Loucy (cell line): ENCODE data around the gene IFI6.

Experiments
- H2AFZ ChIP-seq: fragments of 200-600 bp; sonication (generic); 2 replicates; pipeline ENCODE4 v1.6.0; 2016; ENCODE audit warnings: antibody characterized with exemption, mild to moderate bottlenecking, low read length, moderate library complexity
- H3F3A ChIP-seq: fragments of 200-600 bp; 2 replicates; pipeline ENCODE4 v1.6.0; 2016; ENCODE audit warnings: antibody characterized with exemption, low read depth, mild to moderate bottlenecking
- H3K27me3 ChIP-seq: fragments of 200-600 bp; sonication (generic); 2 replicates; pipeline ENCODE4 v1.6.1; 2014; ENCODE audit warnings: low read length, mild to moderate bottlenecking; ENCODE audit not compliant: insufficient read depth, poor library complexity, severe bottlenecking
- H3K36me3 ChIP-seq: fragments of 200-600 bp; sonication (generic); 2 replicates; pipeline ENCODE4 v1.6.1; 2016; ENCODE audit warnings: low read length; ENCODE audit not compliant: insufficient read depth
- H3K4me1 ChIP-seq: fragments of 200-600 bp; sonication (generic); 2 replicates; pipeline ENCODE4 v1.5.1; 2014; ENCODE audit warnings: low read length, mild to moderate bottlenecking; ENCODE audit not compliant: insufficient read depth, poor library complexity, severe bottlenecking
- H3K4me2 ChIP-seq: fragments of 200-600 bp; sonication (generic); 2 replicates; pipeline ENCODE4 v1.6.0; 2014; ENCODE audit warnings: antibody characterized with exemption, low read length, low read depth, mild to moderate bottlenecking; ENCODE audit not compliant: poor library complexity, severe bottlenecking
- H3K4me3 ChIP-seq: fragments of 200-600 bp; sonication (generic); 2 replicates; pipeline ENCODE4 v1.5.1; 2014; ENCODE audit warnings: low read length, mild to moderate bottlenecking, mixed read lengths; ENCODE audit not compliant: poor library complexity, severe bottlenecking
- H3K79me2 ChIP-seq: fragments of 200-600 bp; sonication (generic); 2 replicates; pipeline ENCODE4 v1.6.1; 2014; ENCODE audit warnings: low read length; ENCODE audit not compliant: insufficient read depth
- H3K9ac ChIP-seq: fragments of 200-600 bp; sonication (generic); 2 replicates; pipeline ENCODE4 v1.6.0; 2014; ENCODE audit warnings: mild to moderate bottlenecking, low read depth, low read length, moderate library complexity; ENCODE audit not compliant: poor library complexity, severe bottlenecking
- H3K9me2 ChIP-seq: fragments of 200-600 bp; sonication (generic); replicated peaks from 2 replicates; pipeline ENCODE4 v1.6.1; 2016; ENCODE audit warnings: low read depth, low read length, mixed read lengths
- H3K9me3 ChIP-seq: fragments of 200-600 bp; sonication (generic); 2 replicates; pipeline ENCODE4 v1.6.1; 2014; ENCODE audit warnings: mild to moderate bottlenecking, antibody characterized with exemption, low read length, low read depth; ENCODE audit not compliant: insufficient read depth
- H4K20me1 ChIP-seq: fragments of 200-600 bp; sonication (generic); 2 replicates; pipeline ENCODE4 v1.6.0; 2014; ENCODE audit warnings: antibody characterized with exemption, low read length, mild to moderate bottlenecking; ENCODE audit not compliant: insufficient read depth, poor library complexity, severe bottlenecking
- CTCF ChIP-seq: fragments of 200-600 bp; sonication (generic); conservative IDR thresholded peaks from 2 replicates; pipeline ENCODE4 v1.5.1; 2014; ENCODE audit warnings: mild to moderate bottlenecking, antibody characterized with exemption, low read length
- EZH2phosphoT487 ChIP-seq: fragments of 200-600 bp; IDR thresholded peaks from 2 replicates; pipeline ENCODE4 v1.6.1; 2018; ENCODE audit warnings: antibody characterized with exemption, mild to moderate bottlenecking, moderate library complexity, borderline replicate concordance

IFI6 gene

GRCh38 chr1:27671964-27672749 lies at the start of gene IFI6:
Gene IFI6 (minus strand): TSS chr1:27672192. CDS start chr1:27669314, 2,878 bp downstream.
- peak within 1 kb of the TSS; percentile 75 for H2AFZ ChIP-seq
- peak within 1 kb of the TSS; percentile 74 for H3K4me3 ChIP-seq
- peaks cover 28% of the 10 kb centered on the region for H3K4me1 ChIP-seq
- H3K79me2 ChIP-seq, result peaks cover 4% of the 10 kb centered on the region; the same call in 1 of the 2 replicates
- peak within 1 kb of the TSS; percentile 72 for H3K9ac ChIP-seq
- H3K4me2 ChIP-seq, result peak within 1 kb of the TSS; percentile 95
- H3F3A ChIP-seq, result peaks cover 12% of the 10 kb centered on the region; the same call in 1 of the 2 replicates
- no peaks in the 10 kb centered on the region for H3K36me3 ChIP-seq
- no peaks in the 10 kb centered on the region for H4K20me1 ChIP-seq
- H3K27me3 ChIP-seq, result no peaks in the 10 kb centered on the region
- H3K9me3 ChIP-seq, result no peaks in the 10 kb centered on the region
- H3K9me2 ChIP-seq, result no peaks in the 10 kb centered on the region
- TF ChIP-seq EZH2phosphoT487, result no peak
- peak; percentile 61 for TF ChIP-seq CTCF

DNA sequence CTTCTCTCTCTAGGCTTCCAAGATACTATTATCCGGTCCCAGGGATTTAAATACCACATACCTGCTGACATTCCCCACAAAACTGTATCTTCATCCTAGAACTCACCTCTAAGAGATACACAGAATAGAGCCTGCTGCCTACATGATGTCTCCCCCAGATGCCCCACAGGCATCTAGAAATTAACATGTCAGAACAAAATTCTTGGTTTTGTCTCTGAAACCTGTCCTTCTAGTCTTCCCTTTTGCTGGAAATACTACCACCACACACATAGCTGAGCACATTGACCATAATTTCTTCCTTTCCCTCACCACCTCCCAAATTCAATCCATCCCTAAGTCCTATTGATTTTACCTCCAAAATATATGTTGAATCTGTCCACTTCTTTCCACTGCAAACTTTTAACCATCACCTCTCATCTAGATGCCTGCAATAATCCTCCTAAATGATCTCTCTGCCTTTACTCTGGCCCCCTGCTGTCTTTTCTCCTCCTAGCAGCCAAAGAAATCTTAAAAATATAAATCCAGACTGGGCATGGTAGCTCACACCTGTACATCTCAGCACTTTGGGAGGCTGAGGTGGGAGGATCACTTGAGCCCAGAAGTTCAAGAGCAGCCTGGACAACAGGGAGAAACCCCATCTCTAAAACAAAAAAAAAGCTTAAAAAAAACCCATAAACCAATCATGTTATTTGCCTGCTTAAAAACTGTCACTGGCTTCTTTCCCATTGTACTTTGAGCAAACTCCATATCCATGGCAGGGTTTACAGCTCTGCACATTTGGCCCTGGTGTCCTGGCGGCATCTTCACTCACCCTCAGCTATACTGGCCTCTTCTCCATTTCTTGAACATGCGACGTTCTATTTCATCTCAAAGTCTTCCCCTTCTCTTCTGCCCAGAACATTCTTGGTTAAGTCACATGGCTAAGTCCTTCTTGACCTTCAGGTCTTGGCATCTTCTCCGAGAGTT lies 47.6 kb upstream of the IFI6 start:
- Histone ChIP-seq H4K20me1 (no peaks in the 10 kb centered on the region), H3K4me1 (no peaks in the 10 kb centered on the region), H3K9ac (no peak overlapping the region), H3K9me2 (no peaks in the 10 kb centered on the region), H3K27me3 (no peaks in the 10 kb centered on the region), H3K9me3 (no peaks in the 10 kb centered on the region), H2AFZ (0 out of 2 replicates have a peak overlapping the region, but pooled peaks have one; percentile 17), H3F3A (no peaks in the 10 kb centered on the region), H3K4me3 (no peak overlapping the region), H3K79me2 (no peaks in the 10 kb centered on the region), H3K4me2 (no peak overlapping the region), H3K36me3 (no peaks in the 10 kb centered on the region)
- TF ChIP-seq CTCF (peak; percentile 62), EZH2phosphoT487 (no peak)

GRCh38 chr1:27716262-27716895 lies 44.4 kb upstream of the IFI6 start:
- Histone ChIP-seq H2AFZ (no peak overlapping the region), H3K27me3 (no peaks in the 10 kb centered on the region), H3K4me2 (no peak overlapping the region), H3F3A (no peaks in the 10 kb centered on the region), H3K9ac (no peak overlapping the region), H3K9me2 (no peaks in the 10 kb centered on the region), H3K4me3 (no peak overlapping the region), H3K79me2 (no peaks in the 10 kb centered on the region), H3K36me3 (no peaks in the 10 kb centered on the region), H3K9me3 (no peaks in the 10 kb centered on the region), H4K20me1 (no peaks in the 10 kb centered on the region), H3K4me1 (peaks cover 19% of the 10 kb centered on the region)
- TF ChIP-seq CTCF (no peak), EZH2phosphoT487 (no peak)
